Left lobe of liver (tissue), 2 donors: ENCODE measurements around the gene POC5. TPM values are rescaled to one million over a fixed set of nuclear protein-coding genes. Genes with fewer than 3 reads are reported as not detected.

Experiments
- ATAC-seq: fragments of 200-7000 bp; cut with Tn5 transposase; one replicate; pipeline ENCODE4 v1.9.1; 2020; ENCODE audit warnings: mild to moderate bottlenecking, moderate library complexity
- DNase-seq: peaks from one replicate; pipeline ENCODE4 v3.0.0-alpha.2; 2020; ENCODE audit warnings: low spot score
- total RNA-seq: library from RNA; stranded (reverse); gene quantifications from one replicate; pipeline ENCODE4 v1.2.1, GENCODE V29; 2021
- donor health status: DM: no; HTN: no; CAD: no; lungs with moderate emphysema.
- donor health status: DM: no; HTN: yes; CAD: no.

The POC5 gene
- total RNA-seq, 1 donor from 2014 or later = 2.8 TPM

GRCh38 chr5:75660678-75661465 lies 56.4 kb downstream of the POC5 start:
- DNase-seq (no peak), ATAC-seq (no peak)

GRCh38 chr5:75659791-75660450 lies 57.3 kb downstream of the POC5 start:
- DNase-seq (no peak), ATAC-seq (no peak)

- DNase-seq (no peak), ATAC-seq (peak; percentile 46)
These were observed 60.8 kb downstream of the POC5 start for GRCh38 chr5:75656311-75657003.

- no peak for ATAC-seq
These were observed 62.4 kb downstream of the POC5 start for GRCh38 chr5:75654693-75655295.

GRCh38 chr5:75653521-75653920 lies 63.7 kb downstream of the POC5 start:
- no peak for ATAC-seq
- no peak for DNase-seq

More at GRCh38 chr5:75654693-75655295, 62.4 kb downstream of the POC5 start:
- no peak for DNase-seq

GRCh38 chr5:75651575-75652238 lies 65.5 kb downstream of the POC5 start:
- DNase-seq (no peak), ATAC-seq (no peak)

GRCh38 chr5:75648712-75649111 lies 68.5 kb downstream of the POC5 start:
- ATAC-seq = peak; percentile 60
- no peak for DNase-seq

GRCh38 chr5:75640826-75641225 lies 76.4 kb downstream of the POC5 start:
- DNase-seq = no peak

GRCh38 chr5:75640395-75640794 lies 76.8 kb downstream of the POC5 start:
- ATAC-seq (no peak), DNase-seq (no peak)

More at GRCh38 chr5:75640826-75641225, 76.4 kb downstream of the POC5 start:
- no peak for ATAC-seq

GRCh38 chr5:75639535-75640311 lies 77.5 kb downstream of the POC5 start:
- DNase-seq = no peak

GRCh38 chr5:75637949-75638348 lies 79.3 kb downstream of the POC5 start:
- ATAC-seq (no peak), DNase-seq (no peak)

More at GRCh38 chr5:75639535-75640311, 77.5 kb downstream of the POC5 start:
- no peak for ATAC-seq

- no peak for ATAC-seq
These were observed 84.9 kb downstream of the POC5 start for GRCh38 chr5:75632321-75632720.

GRCh38 chr5:75630875-75631274 lies 86.4 kb downstream of the POC5 start:
- ATAC-seq (no peak), DNase-seq (no peak)

More at GRCh38 chr5:75632321-75632720, 84.9 kb downstream of the POC5 start:
- DNase-seq = no peak

- ATAC-seq = no peak
- no peak for DNase-seq
These were observed 89.4 kb downstream of the POC5 start for GRCh38 chr5:75627801-75628200.

GRCh38 chr5:75626959-75627358 lies 90.3 kb downstream of the POC5 start:
- no peak for DNase-seq
- no peak for ATAC-seq

Other genes starting within 250 kb of the POC5 start
- 16.4 TPM for gene CERT1, start 205.8 kb downstream of the POC5 start, total RNA-seq
- gene POLK, start 205.5 kb downstream of the POC5 start, total RNA-seq = 9.9 TPM
- 0.13 TPM for gene ANKDD1B, start 106.0 kb downstream of the POC5 start, total RNA-seq